Measurements from ENCODE around the gene EGR1.

Gene EGR1

GRCh38 chr5:138459311-138459933 lies 5.9 kb upstream of the EGR1 start:
- Histone ChIP-seq H3K27ac (replicated peaks) (no peak overlapping the region), H3K27me3 (ENCODE audit: insufficient read depth, poor library complexity, severe bottlenecking) (no peaks in the 10 kb centered on the region), H3K4me3 (replicated peaks; ENCODE audit: insufficient read depth, low read length) (no peak overlapping the region)
- TF ChIP-seq POLR2AphosphoS5 (IDR thresholded peaks at IDR 0.05; ENCODE audit: low read depth) (no peak; the same call in 1 of the 2 replicates), SPI1 (IDR thresholded peaks at IDR 0.05; ENCODE audit: borderline replicate concordance, low read depth) (no peak), REST (IDR thresholded peaks at IDR 0.05; ENCODE audit: insufficient replicate concordance, low read depth) (no peak), GABPA (IDR thresholded peaks at IDR 0.05; ENCODE audit: low read depth) (no peak), CTCF (IDR thresholded peaks at IDR 0.05; ENCODE audit: insufficient read depth, low read length) (no peak)
- peak in 1 of 2 experiments; percentile 44 for DNase-seq (ENCODE audit: low read depth in 1 of 2, low spot score in 1 of 2)

GRCh38 chr5:138460032-138460693 lies 5.1 kb upstream of the EGR1 start:
- H3K27me3 ChIP-seq (ENCODE audit: insufficient read depth, poor library complexity, severe bottlenecking) = no peaks in the 10 kb centered on the region
- DNase-seq (ENCODE audit: low read depth in 1 of 2, low spot score in 1 of 2) = no peak
- no peak overlapping the region for H3K4me3 ChIP-seq (replicated peaks; ENCODE audit: insufficient read depth, low read length)
- no peak overlapping the region for H3K27ac ChIP-seq (replicated peaks)
- no peak for TF ChIP-seq SPI1 (IDR thresholded peaks at IDR 0.05; ENCODE audit: borderline replicate concordance, low read depth)
- TF ChIP-seq POLR2AphosphoS5 (IDR thresholded peaks at IDR 0.05; ENCODE audit: low read depth) = no peak
- TF ChIP-seq CTCF (IDR thresholded peaks at IDR 0.05; ENCODE audit: insufficient read depth, low read length) = no peak
- no peak for TF ChIP-seq REST (IDR thresholded peaks at IDR 0.05; ENCODE audit: insufficient replicate concordance, low read depth)
- TF ChIP-seq GABPA (IDR thresholded peaks at IDR 0.05; ENCODE audit: low read depth) = no peak

- no peak for DNase-seq (ENCODE audit: low read depth in 1 of 2, low spot score in 1 of 2)
- Histone ChIP-seq H3K4me3 (replicated peaks; ENCODE audit: insufficient read depth, low read length) (no peak overlapping the region), H3K27me3 (ENCODE audit: insufficient read depth, poor library complexity, severe bottlenecking) (no peaks in the 10 kb centered on the region), H3K27ac (replicated peaks) (no peak overlapping the region)
- TF ChIP-seq REST (IDR thresholded peaks at IDR 0.05; ENCODE audit: insufficient replicate concordance, low read depth) (no peak), POLR2AphosphoS5 (IDR thresholded peaks at IDR 0.05; ENCODE audit: low read depth) (no peak), SPI1 (IDR thresholded peaks at IDR 0.05; ENCODE audit: borderline replicate concordance, low read depth) (no peak), GABPA (IDR thresholded peaks at IDR 0.05; ENCODE audit: low read depth) (no peak), CTCF (IDR thresholded peaks at IDR 0.05; ENCODE audit: insufficient read depth, low read length) (no peak)
Measured at GRCh38 chr5:138461343-138462125, 3.7 kb upstream of the EGR1 start.

Measured in HL-60 (cell line).